ENCODE measurements around the gene ADCYAP1R1.
A peak's percentile ranks its signal among the peaks of the same experiment; 100 is the strongest.

Gene ADCYAP1R1

GRCh38 chr7:31044529-31044928 is 7.6 kb upstream of the ADCYAP1R1 start:
- Histone ChIP-seq H3K36me3 (ENCODE audit: insufficient read depth, low read length) (no peaks in the 10 kb centered on the region), H3K9ac (ENCODE audit: low read length) (no peak overlapping the region), H3K27me3 (ENCODE audit: control insufficient read depth in 1 of 2, insufficient read depth in 2 of 2, low read length in 2 of 2) (peaks cover 0 to 4% of the 10 kb centered on the region in 2 donors), H3K4me1 (ENCODE audit: insufficient read depth, low read length) (no peaks in the 10 kb centered on the region), H3K9me3 (ENCODE audit: low read length) (no peaks in the 10 kb centered on the region), H3K4me3 (ENCODE audit: low read depth in 1 of 2, low read length in 2 of 2) (no peak overlapping the region), H3K27ac (ENCODE audit: low read depth, low read length) (no peak overlapping the region)

GRCh38 chr7:31046723-31047122 is 5.4 kb upstream of the ADCYAP1R1 start:
- H3K4me1 ChIP-seq (ENCODE audit: insufficient read depth, low read length): no peaks in the 10 kb centered on the region
- H3K27me3 ChIP-seq (ENCODE audit: control insufficient read depth in 1 of 2, insufficient read depth in 2 of 2, low read length in 2 of 2): peaks cover 0 to 4% of the 10 kb centered on the region in 2 donors
- H3K36me3 ChIP-seq (ENCODE audit: insufficient read depth, low read length): no peaks in the 10 kb centered on the region
- H3K4me3 ChIP-seq (ENCODE audit: low read depth in 1 of 2, low read length in 2 of 2): no peak overlapping the region
- H3K27ac ChIP-seq (ENCODE audit: low read depth, low read length): no peak overlapping the region
- no peaks in the 10 kb centered on the region for H3K9me3 ChIP-seq (ENCODE audit: low read length)
- no peak overlapping the region for H3K9ac ChIP-seq (ENCODE audit: low read length)

- H3K36me3 ChIP-seq (ENCODE audit: insufficient read depth, low read length): no peaks in the 10 kb centered on the region
- no peaks in the 10 kb centered on the region for H3K9me3 ChIP-seq (ENCODE audit: low read length)
- peaks cover 0 to 6% of the 10 kb centered on the region in 2 donors for H3K27me3 ChIP-seq (ENCODE audit: control insufficient read depth in 1 of 2, insufficient read depth in 2 of 2, low read length in 2 of 2)
- no peaks in the 10 kb centered on the region for H3K4me1 ChIP-seq (ENCODE audit: insufficient read depth, low read length)
- H3K9ac ChIP-seq (ENCODE audit: low read length): no peak overlapping the region
- H3K27ac ChIP-seq (ENCODE audit: low read depth, low read length): no peak overlapping the region
- no peak overlapping the region for H3K4me3 ChIP-seq (ENCODE audit: low read depth in 1 of 2, low read length in 2 of 2)
Observed at GRCh38 chr7:31047313-31048146, 4.6 kb upstream of the ADCYAP1R1 start.

GRCh38 chr7:31049005-31049765 is 2.9 kb upstream of the ADCYAP1R1 start:
- no peak overlapping the region for H3K27ac ChIP-seq (ENCODE audit: low read depth, low read length)
- no peak overlapping the region for H3K9ac ChIP-seq (ENCODE audit: low read length)
- no peaks in the 10 kb centered on the region for H3K36me3 ChIP-seq (ENCODE audit: insufficient read depth, low read length)
- no peaks in the 10 kb centered on the region for H3K4me1 ChIP-seq (ENCODE audit: insufficient read depth, low read length)
- H3K9me3 ChIP-seq (ENCODE audit: low read length): no peaks in the 10 kb centered on the region
- H3K27me3 ChIP-seq (ENCODE audit: control insufficient read depth in 1 of 2, insufficient read depth in 2 of 2, low read length in 2 of 2): peaks cover 5 to 17% of the 10 kb centered on the region in 2 donors
- H3K4me3 ChIP-seq (ENCODE audit: low read depth in 1 of 2, low read length in 2 of 2): no peak overlapping the region

GRCh38 chr7:31052487-31052840 is 356 bp downstream of the ADCYAP1R1 start:
- H3K27me3 ChIP-seq (ENCODE audit: control insufficient read depth in 1 of 2, insufficient read depth in 2 of 2, low read length in 2 of 2): peaks cover 5 to 22% of the 10 kb centered on the region in 2 donors
- no peak overlapping the region for H3K9ac ChIP-seq (ENCODE audit: low read length)
- H3K9me3 ChIP-seq (ENCODE audit: low read length): no peaks in the 10 kb centered on the region
- no peaks in the 10 kb centered on the region for H3K4me1 ChIP-seq (ENCODE audit: insufficient read depth, low read length)
- H3K4me3 ChIP-seq (ENCODE audit: low read depth in 1 of 2, low read length in 2 of 2): peak overlapping the region; percentile 14 to 47
- H3K27ac ChIP-seq (ENCODE audit: low read depth, low read length): no peak overlapping the region
- H3K36me3 ChIP-seq (ENCODE audit: insufficient read depth, low read length): no peaks in the 10 kb centered on the region

GRCh38 chr7:31052841-31053601 is 913 bp downstream of the ADCYAP1R1 start:
- Histone ChIP-seq H3K27ac (ENCODE audit: low read depth, low read length) (no peak overlapping the region), H3K36me3 (ENCODE audit: insufficient read depth, low read length) (no peaks in the 10 kb centered on the region), H3K27me3 (ENCODE audit: control insufficient read depth in 1 of 2, insufficient read depth in 2 of 2, low read length in 2 of 2) (peaks cover 5 to 22% of the 10 kb centered on the region in 2 donors), H3K4me3 (ENCODE audit: low read depth in 1 of 2, low read length in 2 of 2) (peak overlapping the region; percentile 14 to 47), H3K9ac (ENCODE audit: low read length) (no peak overlapping the region), H3K9me3 (ENCODE audit: low read length) (no peaks in the 10 kb centered on the region), H3K4me1 (ENCODE audit: insufficient read depth, low read length) (no peaks in the 10 kb centered on the region)

- H3K9ac ChIP-seq (ENCODE audit: low read length): no peak overlapping the region
- no peaks in the 10 kb centered on the region for H3K36me3 ChIP-seq (ENCODE audit: insufficient read depth, low read length)
- H3K27me3 ChIP-seq (ENCODE audit: control insufficient read depth in 1 of 2, insufficient read depth in 2 of 2, low read length in 2 of 2): peaks cover 5 to 22% of the 10 kb centered on the region in 2 donors
- no peaks in the 10 kb centered on the region for H3K4me1 ChIP-seq (ENCODE audit: insufficient read depth, low read length)
- H3K4me3 ChIP-seq (ENCODE audit: low read depth in 1 of 2, low read length in 2 of 2): peak overlapping the region in 1 of 2 donors; percentile 47
- H3K27ac ChIP-seq (ENCODE audit: low read depth, low read length): no peak overlapping the region
- no peaks in the 10 kb centered on the region for H3K9me3 ChIP-seq (ENCODE audit: low read length)
Observed at GRCh38 chr7:31053986-31054385, 1.9 kb downstream of the ADCYAP1R1 start.

GRCh38 chr7:31054608-31055278 is 2.6 kb downstream of the ADCYAP1R1 start:
- Histone ChIP-seq H3K9ac (ENCODE audit: low read length) (no peak overlapping the region), H3K27me3 (ENCODE audit: control insufficient read depth in 1 of 2, insufficient read depth in 2 of 2, low read length in 2 of 2) (peaks cover 5 to 22% of the 10 kb centered on the region in 2 donors), H3K4me1 (ENCODE audit: insufficient read depth, low read length) (no peaks in the 10 kb centered on the region), H3K9me3 (ENCODE audit: low read length) (no peaks in the 10 kb centered on the region), H3K36me3 (ENCODE audit: insufficient read depth, low read length) (no peaks in the 10 kb centered on the region), H3K27ac (ENCODE audit: low read depth, low read length) (no peak overlapping the region), H3K4me3 (ENCODE audit: low read depth in 1 of 2, low read length in 2 of 2) (no peak overlapping the region)

- Histone ChIP-seq H3K9me3 (ENCODE audit: low read length) (no peaks in the 10 kb centered on the region), H3K9ac (ENCODE audit: low read length) (no peak overlapping the region), H3K4me3 (ENCODE audit: low read depth in 1 of 2, low read length in 2 of 2) (no peak overlapping the region), H3K36me3 (ENCODE audit: insufficient read depth, low read length) (no peaks in the 10 kb centered on the region), H3K27me3 (ENCODE audit: control insufficient read depth in 1 of 2, insufficient read depth in 2 of 2, low read length in 2 of 2) (peaks cover 5 to 22% of the 10 kb centered on the region in 2 donors), H3K27ac (ENCODE audit: low read depth, low read length) (no peak overlapping the region), H3K4me1 (ENCODE audit: insufficient read depth, low read length) (no peaks in the 10 kb centered on the region)
Observed at GRCh38 chr7:31055471-31055870, 3.4 kb downstream of the ADCYAP1R1 start.

- Histone ChIP-seq H3K9me3 (ENCODE audit: low read length) (no peaks in the 10 kb centered on the region), H3K9ac (ENCODE audit: low read length) (no peak overlapping the region), H3K27ac (ENCODE audit: low read depth, low read length) (no peak overlapping the region), H3K4me1 (ENCODE audit: insufficient read depth, low read length) (no peaks in the 10 kb centered on the region), H3K27me3 (ENCODE audit: control insufficient read depth in 1 of 2, insufficient read depth in 2 of 2, low read length in 2 of 2) (peaks cover 5 to 22% of the 10 kb centered on the region in 2 donors), H3K36me3 (ENCODE audit: insufficient read depth, low read length) (no peaks in the 10 kb centered on the region), H3K4me3 (ENCODE audit: low read depth in 1 of 2, low read length in 2 of 2) (no peak overlapping the region)
Observed at GRCh38 chr7:31056775-31057346, 4.8 kb downstream of the ADCYAP1R1 start.

Measured in muscle layer of colon (tissue), 2 donors.